ENCODE measurements around the gene MYD88.

GRCh38 chr3:38138349-38139190 is at the start of gene MYD88:
- TF ChIP-seq MYC (IDR thresholded peaks at IDR 0.05; ENCODE audit: low read depth, low read length) (peak; percentile 75), MYC (CRISPR knock-in tag; IDR thresholded peaks at IDR 0.05; ENCODE audit: borderline replicate concordance, low read depth) (peak; percentile 92; the same call in 1 of the 2 replicates), CTCF (IDR thresholded peaks at IDR 0.05 in 2 of 3, conservative IDR thresholded peaks at IDR 0.05 in 1 of 3; ENCODE audit: insufficient read depth in 2 of 3, low read depth in 1 of 3, low read length in 3 of 3) (peak in 1 of 3 experiments; percentile 5; a peak in 1 of 6 replicates), E2F3 (CRISPR knock-in tag; IDR thresholded peaks at IDR 0.05) (no peak), GABPA (tag; conservative IDR thresholded peaks at IDR 0.05; ENCODE audit: low read depth) (no peak), POLR3G (IDR thresholded peaks at IDR 0.05; ENCODE audit: extremely low read depth, insufficient read length, insufficient replicate concordance) (no peak)
